Activated T-helper 1 cell treated with anti-CD3 and anti-CD28 coated beads, Interleukin-12 subunit alpha, Interleukin-12 subunit beta, Interleukin-2, Interleukin-4 antibody, amounts not matched to agents 30 ng/mL and 10 ng/mL and 1 ng/mL, durations not matched to agents 14 hours and 24 hours and 36 hours (primary cell): ENCODE data around the gene SOBP. TPM values are rescaled to one million over a fixed set of nuclear protein-coding genes. Genes with fewer than 3 reads are reported as not detected.
A peak's percentile ranks its signal among the peaks of the same experiment; 100 is the strongest.

Experiments
- DNase-seq: peaks from one replicate; pipeline ENCODE4 v3.0.0; 2021; ENCODE audit warnings: low spot score
- H3K27ac Mint-ChIP-seq: one replicate; pipeline ENCODE4 v1.8.0; 2021; ENCODE audit warnings: mild to moderate bottlenecking, mixed read lengths
- H3K27me3 Mint-ChIP-seq: one replicate; pipeline ENCODE4 v1.8.0; 2022; ENCODE audit warnings: mild to moderate bottlenecking, moderate library complexity, mixed read lengths; ENCODE audit not compliant: insufficient read depth
- H3K36me3 Mint-ChIP-seq: one replicate; pipeline ENCODE4 v1.8.0; 2021; ENCODE audit warnings: low read depth, mixed read lengths
- H3K4me1 Mint-ChIP-seq: one replicate; pipeline ENCODE4 v1.8.0; 2021; ENCODE audit warnings: low read depth, mixed read lengths
- H3K4me3 Mint-ChIP-seq: one replicate; pipeline ENCODE4 v1.8.0; 2021; ENCODE audit warnings: mild to moderate bottlenecking, moderate library complexity, mixed read lengths
- H3K9me3 Mint-ChIP-seq: one replicate; pipeline ENCODE4 v1.8.0; 2021; ENCODE audit warnings: mixed read lengths
- intact Hi-C: fragments of 100-400 bp; cut with micrococcal nuclease; formaldehyde crosslinking; loops from one replicate; pipeline ENCODE4 v1.15.1; 2024
- total RNA-seq: library from RNA; stranded (reverse); gene quantifications from 2 replicates; pipeline ENCODE4 v1.2.3, GENCODE V29; 2022

SOBP gene
- total RNA-seq, 1 donor from 2014 or later = 0.16 TPM

GRCh38 chr6:107491760-107492660, 2.1 kb downstream of the SOBP start:
- intact Hi-C loops = loop anchor here (1.0 to 5.0 kb wide), 4 partner anchors 33 to 680 kb away; partner anchors contain the start of gene PDSS2
- Mint-ChIP-seq H3K4me3 (peak overlapping the region; percentile 82), H3K9me3 (no peaks in the 10 kb centered on the region), H3K36me3 (no peaks in the 10 kb centered on the region), H3K27me3 (peaks cover 52% of the 10 kb centered on the region), H3K4me1 (peaks cover 28% of the 10 kb centered on the region), H3K27ac (no peak overlapping the region)
- DNase-seq = no peak

DNA sequence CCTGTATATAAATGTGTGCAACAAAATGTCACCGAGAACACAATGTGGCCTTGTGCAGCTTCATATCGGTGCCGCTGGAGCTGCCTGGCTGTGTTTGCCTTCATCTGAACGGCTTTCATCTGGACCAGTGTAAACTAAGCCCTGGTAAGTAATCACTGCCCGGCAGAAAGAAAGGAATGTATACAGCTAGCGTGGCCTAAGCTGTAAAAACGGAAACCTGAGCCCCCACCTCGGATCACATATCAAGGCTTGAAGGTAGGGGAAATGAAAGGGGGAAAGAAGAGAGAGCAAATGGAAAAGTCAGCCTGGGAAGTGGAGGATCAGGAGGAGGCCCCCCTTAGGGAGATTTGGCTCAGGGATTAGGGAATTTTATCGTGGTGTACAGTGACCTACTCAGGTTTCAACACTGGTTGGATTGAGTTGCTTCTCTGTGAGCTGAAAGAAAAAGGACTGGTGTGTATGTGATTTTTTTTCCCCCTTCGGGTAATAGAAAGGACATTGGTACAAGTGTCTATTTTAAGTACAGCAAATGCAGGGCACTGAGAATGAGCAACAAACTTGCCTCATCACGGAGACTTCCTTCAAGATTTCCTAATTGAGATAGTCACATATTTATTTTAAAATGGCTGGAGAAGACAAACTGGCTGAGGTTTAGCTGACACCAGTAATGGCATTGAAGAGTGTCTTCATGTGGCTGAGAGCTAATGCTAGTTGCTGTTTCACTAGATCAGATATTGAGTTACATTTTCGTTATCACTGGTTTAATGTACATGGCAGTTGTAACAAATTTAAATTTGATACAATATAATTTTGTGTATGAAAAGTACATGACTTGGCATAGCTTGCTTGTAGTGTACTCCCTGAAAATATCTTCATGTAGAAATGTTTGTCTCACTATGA, 3.5 kb downstream of the SOBP start:
- intact Hi-C loops = loop anchor here (5.0 kb wide), 2 partner anchors 624 to 679 kb away; no protein-coding TSS in a partner anchor
- Mint-ChIP-seq H3K27ac (no peak overlapping the region), H3K4me1 (peaks cover 18% of the 10 kb centered on the region), H3K27me3 (peaks cover 41% of the 10 kb centered on the region), H3K36me3 (no peaks in the 10 kb centered on the region), H3K4me3 (no peak overlapping the region), H3K9me3 (no peaks in the 10 kb centered on the region)
- no peak for DNase-seq

- no peak for DNase-seq
- H3K27me3 Mint-ChIP-seq = peaks cover 33% of the 10 kb centered on the region
- no peak overlapping the region for H3K4me3 Mint-ChIP-seq
- H3K36me3 Mint-ChIP-seq = no peaks in the 10 kb centered on the region
- intact Hi-C loops = no loop called here
- no peak overlapping the region for H3K27ac Mint-ChIP-seq
- peaks cover 10% of the 10 kb centered on the region for H3K4me1 Mint-ChIP-seq
- no peaks in the 10 kb centered on the region for H3K9me3 Mint-ChIP-seq
Measured at GRCh38 chr6:107495196-107495643, 5.3 kb downstream of the SOBP start.

DNA sequence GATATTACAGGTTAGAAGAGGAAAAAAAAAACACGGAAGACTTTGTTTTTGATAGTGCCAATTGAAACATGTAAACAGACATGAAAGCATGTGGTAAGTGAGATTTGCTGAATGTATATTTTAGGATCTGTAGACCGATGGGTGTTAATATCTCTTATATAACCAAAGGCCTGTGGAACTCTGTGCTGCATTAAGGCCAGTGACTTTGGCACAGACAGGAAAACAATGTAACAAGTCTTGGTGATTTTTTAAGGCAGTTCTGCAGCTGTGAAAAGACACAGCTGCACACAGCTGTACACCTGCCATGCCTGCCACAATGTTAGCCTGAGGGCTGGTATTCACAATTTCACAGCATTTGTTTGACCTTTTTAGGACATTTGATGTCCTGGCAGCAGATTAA, 6.1 kb downstream of the SOBP start:
- Mint-ChIP-seq H3K4me1 (peaks cover 5% of the 10 kb centered on the region), H3K9me3 (no peaks in the 10 kb centered on the region), H3K36me3 (no peaks in the 10 kb centered on the region), H3K27ac (no peak overlapping the region), H3K4me3 (no peak overlapping the region), H3K27me3 (peaks cover 25% of the 10 kb centered on the region)
- intact Hi-C loops = no loop called here
- no peak for DNase-seq

DNA sequence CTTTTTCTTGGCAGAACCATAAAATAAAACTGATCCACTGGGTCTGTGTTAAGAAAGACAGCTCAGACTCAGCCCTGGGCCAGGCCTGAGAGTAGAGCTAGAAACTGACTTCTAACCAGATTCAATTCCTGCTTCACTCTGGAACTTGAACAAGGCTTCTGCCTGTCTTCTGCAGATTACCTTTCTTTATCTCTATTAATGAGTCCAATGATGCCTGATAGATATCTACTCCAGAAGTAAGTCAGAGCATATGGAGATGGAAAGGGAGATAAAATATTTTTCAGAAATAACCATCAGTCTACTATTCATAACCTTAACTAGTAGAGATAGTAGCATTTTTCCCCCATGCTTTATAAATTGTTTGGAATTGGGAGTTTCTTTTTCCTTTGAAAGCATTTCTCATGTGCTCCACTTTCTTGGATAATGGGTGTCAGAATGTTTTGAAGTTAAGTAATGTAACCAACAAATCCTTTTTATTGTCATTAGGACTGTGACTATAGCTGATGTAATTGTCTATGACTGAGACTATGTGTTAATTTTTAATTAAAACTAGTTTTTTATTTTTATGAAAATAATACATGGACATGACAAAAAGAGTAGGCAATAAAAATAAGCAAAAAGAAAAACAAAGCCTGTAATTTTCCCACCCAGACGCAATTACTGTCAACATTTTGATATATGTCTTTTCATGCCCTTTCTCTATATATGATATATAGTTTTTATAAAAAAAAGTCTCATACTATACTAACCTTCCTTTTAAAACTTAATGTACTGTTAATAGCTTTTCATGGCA, 7.2 kb downstream of the SOBP start:
- no peaks in the 10 kb centered on the region for H3K9me3 Mint-ChIP-seq
- intact Hi-C loops = no loop called here
- no peaks in the 10 kb centered on the region for H3K36me3 Mint-ChIP-seq

DNA sequence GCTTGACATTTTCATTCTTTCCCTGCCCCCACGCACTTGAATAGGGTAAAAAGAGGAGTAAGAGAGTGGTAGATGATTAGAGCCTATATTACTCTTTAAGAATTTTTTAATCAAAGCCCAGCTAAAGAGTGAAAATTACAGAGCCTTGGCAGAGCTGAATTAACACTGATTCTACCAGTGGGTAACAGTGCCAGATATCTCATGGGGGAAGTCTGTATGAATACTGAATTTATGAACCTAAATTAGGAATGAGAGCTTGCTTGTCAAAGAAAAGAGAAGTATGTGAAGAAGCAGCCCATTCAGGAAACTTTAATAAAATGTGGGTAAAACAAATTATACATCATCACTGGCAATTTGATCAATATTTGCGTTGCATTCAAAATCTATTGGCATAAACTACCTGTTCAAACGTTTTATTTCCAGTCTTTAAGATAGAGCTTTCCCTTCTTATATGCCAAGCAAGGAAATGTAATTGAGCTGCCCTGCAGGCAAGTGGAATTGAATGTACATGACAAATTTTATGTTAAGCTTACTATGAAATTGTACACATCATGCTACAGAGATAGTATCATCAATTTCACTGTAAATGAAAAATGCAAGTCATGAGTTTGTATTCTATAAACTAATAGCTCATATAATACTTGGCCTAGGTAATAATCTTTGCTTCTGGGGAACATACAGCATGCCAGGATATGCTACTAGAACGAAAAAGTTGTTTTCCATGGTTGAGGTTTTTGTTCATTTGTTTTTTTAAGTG, 14.5 kb downstream of the SOBP start:
- Mint-ChIP-seq H3K9me3 (no peaks in the 10 kb centered on the region), H3K36me3 (no peaks in the 10 kb centered on the region), H3K27ac (no peak overlapping the region), H3K4me3 (no peak overlapping the region), H3K4me1 (no peaks in the 10 kb centered on the region), H3K27me3 (peaks cover 26% of the 10 kb centered on the region)
- intact Hi-C loops = no loop called here
- no peak for DNase-seq

More for the DNA sequence above, 7.2 kb downstream of the SOBP start:
- no peak overlapping the region for H3K27ac Mint-ChIP-seq
- H3K4me1 Mint-ChIP-seq = no peaks in the 10 kb centered on the region
- no peak for DNase-seq
- H3K4me3 Mint-ChIP-seq = no peak overlapping the region
- peaks cover 30% of the 10 kb centered on the region for H3K27me3 Mint-ChIP-seq

DNA sequence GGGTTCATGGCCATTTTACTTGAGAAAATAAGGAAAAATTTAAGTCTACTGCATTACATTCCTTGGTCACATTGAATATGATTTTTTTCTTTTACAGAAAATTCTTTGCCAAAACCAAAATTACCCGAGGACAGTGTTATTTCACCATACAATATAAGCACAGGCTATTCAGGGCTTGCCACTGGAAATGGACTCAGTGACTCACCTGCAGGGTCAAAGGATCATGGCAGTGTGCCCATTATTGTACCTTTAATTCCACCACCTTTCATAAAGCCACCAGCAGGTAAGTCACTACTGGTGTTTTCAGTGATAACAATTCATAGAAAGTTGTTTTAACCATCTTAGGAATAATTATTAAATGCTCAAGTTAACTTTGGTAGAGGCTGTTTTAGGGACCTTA, 16.2 kb downstream of the SOBP start:
- H3K27ac Mint-ChIP-seq = no peak overlapping the region
- no peaks in the 10 kb centered on the region for H3K9me3 Mint-ChIP-seq
- peaks cover 26% of the 10 kb centered on the region for H3K27me3 Mint-ChIP-seq
- H3K4me1 Mint-ChIP-seq = no peaks in the 10 kb centered on the region
- H3K4me3 Mint-ChIP-seq = no peak overlapping the region
- no peak for DNase-seq
- H3K36me3 Mint-ChIP-seq = no peaks in the 10 kb centered on the region
- intact Hi-C loops = no loop called here

- Mint-ChIP-seq H3K36me3 (no peaks in the 10 kb centered on the region), H3K9me3 (no peaks in the 10 kb centered on the region), H3K4me1 (no peaks in the 10 kb centered on the region), H3K27ac (no peak overlapping the region), H3K4me3 (no peak overlapping the region), H3K27me3 (peaks cover 6% of the 10 kb centered on the region)
- intact Hi-C loops = no loop called here
- DNase-seq = no peak
Measured at GRCh38 chr6:107509506-107509905, 19.6 kb downstream of the SOBP start.

DNA sequence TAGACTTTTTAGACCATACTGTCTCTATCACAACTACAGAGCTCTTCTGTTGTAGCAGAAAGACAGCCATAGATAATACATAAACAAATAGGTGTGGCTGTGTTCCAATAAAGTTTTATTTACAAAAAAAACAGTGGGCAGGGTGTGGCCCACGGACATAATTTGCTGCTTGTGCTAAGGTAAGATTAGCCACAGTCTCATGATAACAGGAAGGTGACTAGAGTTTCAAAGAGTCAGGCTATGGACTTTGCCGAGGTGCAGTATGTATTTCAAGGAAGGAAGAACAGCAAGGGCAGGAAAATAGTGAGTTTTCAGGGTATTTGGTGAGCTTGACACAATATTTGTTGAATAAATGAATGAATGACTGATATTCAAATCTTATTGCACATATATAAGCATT, 20.2 kb downstream of the SOBP start:
- intact Hi-C loops = no loop called here
- no peak overlapping the region for H3K27ac Mint-ChIP-seq
- no peak overlapping the region for H3K4me3 Mint-ChIP-seq
- peaks cover 3% of the 10 kb centered on the region for H3K27me3 Mint-ChIP-seq
- no peaks in the 10 kb centered on the region for H3K4me1 Mint-ChIP-seq
- H3K9me3 Mint-ChIP-seq = no peaks in the 10 kb centered on the region
- no peaks in the 10 kb centered on the region for H3K36me3 Mint-ChIP-seq
- DNase-seq = no peak

DNA sequence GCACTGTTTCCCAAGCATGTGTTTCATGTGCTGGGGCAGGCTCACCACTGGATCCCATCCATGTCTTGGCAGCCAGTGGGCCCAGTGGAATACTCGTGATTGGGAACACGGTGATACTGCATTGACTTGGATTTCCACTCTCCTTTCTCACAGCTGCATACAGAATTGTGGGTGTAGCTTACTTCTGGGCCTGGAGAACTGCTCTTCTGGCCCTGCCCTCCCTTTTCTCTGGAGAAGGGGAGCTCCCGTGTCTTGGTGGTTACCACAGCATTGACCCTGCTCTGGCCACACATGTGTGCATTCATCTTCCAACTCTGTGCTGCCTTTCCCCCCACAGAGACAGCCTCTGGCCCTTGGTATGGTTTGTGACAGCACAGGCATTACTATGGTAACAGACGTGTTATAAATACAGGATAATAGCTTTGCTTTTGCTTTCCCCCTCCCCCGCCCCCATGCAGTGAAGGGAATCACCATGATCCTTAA, 21.6 kb downstream of the SOBP start:
- intact Hi-C loops = no loop called here
- H3K9me3 Mint-ChIP-seq = no peaks in the 10 kb centered on the region
- peaks cover 3% of the 10 kb centered on the region for H3K27me3 Mint-ChIP-seq
- no peak for DNase-seq
- no peaks in the 10 kb centered on the region for H3K4me1 Mint-ChIP-seq
- H3K27ac Mint-ChIP-seq = no peak overlapping the region
- no peak overlapping the region for H3K4me3 Mint-ChIP-seq
- H3K36me3 Mint-ChIP-seq = no peaks in the 10 kb centered on the region

DNA sequence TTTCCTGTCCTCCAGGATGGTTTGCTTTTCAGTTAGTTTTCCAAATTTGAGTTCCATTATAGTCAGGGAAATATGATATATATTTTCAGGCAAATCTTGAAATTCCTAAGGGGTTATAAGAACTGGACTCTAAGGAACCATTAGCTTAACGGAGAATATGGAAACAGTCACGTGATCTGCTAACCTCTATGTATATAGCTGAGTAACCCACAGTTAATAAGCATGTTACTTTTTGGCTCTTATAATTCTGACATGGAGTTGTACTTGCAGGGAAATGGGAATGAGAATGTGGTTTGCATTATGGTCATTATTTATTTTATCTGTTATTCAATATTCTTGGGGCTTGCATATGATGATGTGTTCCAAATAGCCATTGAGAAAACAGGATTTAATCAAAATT, 23.3 kb downstream of the SOBP start:
- Mint-ChIP-seq H3K36me3 (no peaks in the 10 kb centered on the region), H3K27ac (no peak overlapping the region), H3K9me3 (no peaks in the 10 kb centered on the region), H3K4me3 (no peak overlapping the region), H3K4me1 (no peaks in the 10 kb centered on the region), H3K27me3 (peaks cover 5% of the 10 kb centered on the region)
- DNase-seq = no peak
- intact Hi-C loops = no loop called here

DNA sequence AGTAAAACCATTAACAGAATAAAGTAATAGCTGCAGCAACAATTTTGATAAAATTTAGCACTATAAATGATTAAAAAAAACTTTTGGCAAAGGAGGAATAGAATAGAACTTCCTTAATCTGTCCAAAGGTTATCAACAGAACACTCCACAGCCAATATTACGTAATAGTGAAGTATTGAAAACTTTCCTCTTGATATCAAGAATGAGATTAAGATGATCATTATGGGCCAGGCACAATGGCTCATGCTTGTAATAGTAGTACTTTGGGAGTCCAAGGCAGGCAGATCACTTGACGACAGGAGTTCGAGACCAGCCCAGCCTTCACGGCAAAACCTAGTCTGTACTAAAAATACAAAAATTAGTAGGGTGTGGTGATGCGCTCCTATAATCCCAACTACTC, 26.0 kb downstream of the SOBP start:
- no peak overlapping the region for H3K27ac Mint-ChIP-seq
- intact Hi-C loops = no loop called here

More for the DNA sequence above, 26.0 kb downstream of the SOBP start:
- Mint-ChIP-seq H3K4me1 (no peaks in the 10 kb centered on the region), H3K27me3 (peaks cover 5% of the 10 kb centered on the region), H3K9me3 (no peaks in the 10 kb centered on the region), H3K36me3 (no peaks in the 10 kb centered on the region), H3K4me3 (no peak overlapping the region)
- DNase-seq = no peak
